ENCODE data around the gene SIM2.

DNA sequence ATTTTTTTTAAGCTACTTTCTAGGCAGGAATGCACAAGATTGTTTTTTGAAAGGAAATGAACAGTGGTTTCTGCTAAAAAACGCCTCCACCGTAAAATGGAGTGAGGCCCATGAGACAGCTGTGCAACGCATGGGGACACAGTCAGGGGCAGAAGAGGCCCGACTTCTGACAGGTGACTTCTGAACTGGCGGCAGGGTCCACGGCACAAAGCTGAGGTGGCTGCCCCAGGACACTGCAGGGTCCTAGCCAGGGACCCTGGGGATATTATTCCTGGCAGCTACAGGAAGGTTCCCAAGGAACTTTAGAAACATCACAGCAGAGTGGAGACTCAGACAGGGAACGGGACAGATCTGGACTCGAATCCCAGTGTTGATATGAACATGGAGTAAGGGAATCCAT lies 75.1 kb downstream of the SIM2 start:
- TF ChIP-seq EZH2 (IDR thresholded peaks at IDR 0.05; ENCODE audit: insufficient read depth, poor library complexity, severe bottlenecking) (no peak), EZH2phosphoT487 (IDR thresholded peaks at IDR 0.05; ENCODE audit: insufficient read depth, low read depth) (no peak)

All from GM23248 (cell line).